ENCODE data around the gene COQ2.

Gene COQ2

GRCh38 chr4:83219344-83220331, 65.0 kb downstream of the COQ2 start:
- DNase-seq (ENCODE audit: low read depth in 4 of 4, low spot score in 1 of 4), result peak in 3 of 4 experiments; percentile 29 to 66 (median 48)

GRCh38 chr4:83217721-83218522, 66.7 kb downstream of the COQ2 start:
- peak in 2 of 4 experiments; percentile 14 to 39 for DNase-seq (ENCODE audit: low read depth in 4 of 4, low spot score in 1 of 4)

- DNase-seq (ENCODE audit: low read depth in 4 of 4, low spot score in 1 of 4), result no peak
These were observed 67.5 kb downstream of the COQ2 start for GRCh38 chr4:83216959-83217683.

- no peak for DNase-seq (ENCODE audit: low read depth in 4 of 4, low spot score in 1 of 4)
These were observed 70.5 kb downstream of the COQ2 start for GRCh38 chr4:83214079-83214478.

Data from stimulated activated CD4-positive, alpha-beta T cell treated with anti-CD3 and anti-CD28 coated beads, Interleukin-1b, Interleukin-23, amount 100 ng/mL, for 24 hours (primary cell).